Stimulated activated CD4-positive, alpha-beta T cell treated with anti-CD3 and anti-CD28 coated beads, TNF-alpha, amount 100 ng/mL, for 24 hours (primary cell): Measurements from ENCODE around the gene HID1.
A peak's percentile ranks its signal among the peaks of the same experiment; 100 is the strongest.
"Not testable (repeated sequence)": the region's sequence is repeated elsewhere in the genome, so short reads cannot be mapped to it uniquely, and the experiment has no call there.

Experiments
- DNase-seq, 3 experiments: peaks; one replicate each; pipeline ENCODE4 v3.0.0-alpha.2; 2020; ENCODE audit warnings: low read depth in 3 of 3

Gene HID1

DNA sequence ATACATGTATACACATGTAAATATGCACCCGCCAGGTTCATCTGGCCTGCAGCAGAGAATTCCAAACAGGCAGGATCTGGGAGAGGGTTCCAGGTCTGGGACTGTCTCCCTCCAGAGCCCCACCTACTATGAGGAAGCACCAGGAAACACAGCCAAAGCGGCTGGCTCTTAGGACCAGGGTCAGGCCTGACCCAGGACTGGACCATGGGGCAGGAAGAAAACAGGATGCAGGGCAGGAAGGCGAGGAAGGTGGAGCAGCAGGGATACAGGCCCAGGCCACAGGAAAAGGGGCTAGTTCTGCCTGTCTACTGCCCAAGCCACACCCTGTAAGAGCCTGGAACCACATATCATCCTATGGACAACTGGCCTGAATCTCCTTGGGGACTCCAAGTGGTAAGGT is 2.2 kb downstream of the HID1 start:
- DNase-seq = no peak

- not testable (repeated sequence) for DNase-seq
These were observed 3.1 kb downstream of the HID1 start for GRCh38 chr17:74969501-74969900.

DNA sequence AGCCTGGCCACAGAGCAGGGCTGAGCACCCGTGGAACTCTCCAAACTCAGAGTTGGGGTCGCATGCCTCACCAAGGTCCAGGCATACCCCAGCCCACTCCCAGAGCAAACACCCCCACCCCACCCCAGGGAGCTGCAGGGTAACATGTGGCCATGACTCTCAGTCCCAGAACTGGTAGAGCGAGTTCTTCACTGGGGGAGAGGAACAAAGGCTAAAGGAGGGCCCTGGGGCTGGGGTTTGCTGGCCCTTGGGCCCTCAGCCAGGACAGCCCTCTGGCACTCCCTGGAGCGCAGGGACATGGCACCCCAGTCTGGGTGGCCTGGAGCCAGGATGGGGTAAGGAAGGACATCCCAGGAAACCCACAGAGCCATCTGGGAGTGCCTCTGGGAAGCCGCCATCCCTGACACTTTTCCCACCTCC is 4.2 kb downstream of the HID1 start:
- no peak for DNase-seq

DNA sequence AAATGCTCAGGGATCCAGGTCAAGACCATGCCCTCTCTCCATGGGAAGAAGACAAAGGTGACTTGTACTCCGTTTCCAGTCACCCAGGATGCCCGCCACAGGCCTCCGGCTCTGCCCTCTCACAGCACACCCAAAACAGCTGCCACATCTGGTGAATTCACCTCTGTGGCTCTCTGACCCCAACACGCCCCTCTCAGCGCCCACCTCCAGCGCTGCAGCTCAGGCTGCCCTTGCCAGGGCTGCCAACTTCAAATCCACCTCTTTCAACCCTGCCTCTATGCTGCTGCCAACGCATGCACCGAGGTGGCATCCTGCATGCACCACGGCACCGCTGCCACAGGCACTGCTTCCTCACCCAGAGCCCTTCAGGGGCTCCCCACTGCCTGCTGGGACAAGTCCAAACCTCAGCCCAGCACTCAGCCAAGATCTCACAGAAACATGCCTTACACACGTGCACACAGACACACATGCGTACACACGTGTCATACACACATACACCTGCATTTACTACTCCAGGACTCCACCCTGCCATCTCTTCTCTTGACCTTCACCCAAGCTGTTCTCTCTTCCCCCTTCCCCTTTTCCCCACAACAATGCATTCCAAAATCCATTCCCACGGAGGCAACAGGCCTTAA is 7.5 kb downstream of the HID1 start:
- no peak for DNase-seq

DNA sequence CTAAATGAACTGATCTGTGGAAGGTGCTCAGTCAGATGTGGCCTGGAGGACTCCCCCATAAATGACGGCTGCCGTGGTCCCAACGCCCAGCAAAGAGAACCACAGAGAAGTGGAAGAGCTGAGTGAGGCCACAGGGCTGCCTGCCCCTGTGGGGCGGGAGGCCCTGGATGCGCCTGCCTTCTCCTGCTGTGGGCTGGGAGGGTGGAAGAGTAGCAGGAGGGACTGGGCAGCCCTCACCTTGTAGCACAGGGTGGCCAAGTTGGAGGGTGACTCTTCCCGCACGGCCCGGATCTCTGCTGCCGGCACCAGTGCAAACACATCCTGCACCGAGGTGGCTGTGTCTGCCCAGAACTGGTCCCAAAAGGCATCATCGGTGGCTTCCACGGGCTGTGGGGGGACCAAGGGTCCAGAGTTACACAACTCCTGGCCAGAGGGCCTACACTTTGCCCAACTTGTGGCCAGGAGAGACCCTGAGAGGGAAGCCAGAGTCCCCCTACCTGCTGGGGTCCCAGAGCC is 8.3 kb downstream of the HID1 start:
- no peak for DNase-seq

DNA sequence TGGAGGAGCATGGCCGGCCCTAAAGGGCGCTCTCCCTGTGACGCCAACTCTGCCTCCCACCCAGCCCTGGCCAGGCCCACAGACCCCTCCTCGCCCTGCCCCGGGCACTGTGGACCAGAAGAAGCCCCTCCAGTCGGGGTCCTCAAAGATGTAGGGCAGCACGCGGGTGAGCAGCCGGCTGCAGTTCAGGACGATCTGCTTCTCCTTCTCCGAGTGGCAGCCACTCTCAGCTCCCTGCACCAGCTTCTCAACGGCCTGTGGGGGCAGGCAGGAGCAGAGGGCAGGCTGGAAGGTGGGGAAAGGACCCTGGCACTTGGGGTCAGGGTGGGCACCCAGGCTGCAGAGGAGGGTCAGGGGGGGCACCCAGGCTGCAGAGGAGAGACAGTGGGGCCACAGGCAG is 8.9 kb downstream of the HID1 start:
- no peak for DNase-seq

DNA sequence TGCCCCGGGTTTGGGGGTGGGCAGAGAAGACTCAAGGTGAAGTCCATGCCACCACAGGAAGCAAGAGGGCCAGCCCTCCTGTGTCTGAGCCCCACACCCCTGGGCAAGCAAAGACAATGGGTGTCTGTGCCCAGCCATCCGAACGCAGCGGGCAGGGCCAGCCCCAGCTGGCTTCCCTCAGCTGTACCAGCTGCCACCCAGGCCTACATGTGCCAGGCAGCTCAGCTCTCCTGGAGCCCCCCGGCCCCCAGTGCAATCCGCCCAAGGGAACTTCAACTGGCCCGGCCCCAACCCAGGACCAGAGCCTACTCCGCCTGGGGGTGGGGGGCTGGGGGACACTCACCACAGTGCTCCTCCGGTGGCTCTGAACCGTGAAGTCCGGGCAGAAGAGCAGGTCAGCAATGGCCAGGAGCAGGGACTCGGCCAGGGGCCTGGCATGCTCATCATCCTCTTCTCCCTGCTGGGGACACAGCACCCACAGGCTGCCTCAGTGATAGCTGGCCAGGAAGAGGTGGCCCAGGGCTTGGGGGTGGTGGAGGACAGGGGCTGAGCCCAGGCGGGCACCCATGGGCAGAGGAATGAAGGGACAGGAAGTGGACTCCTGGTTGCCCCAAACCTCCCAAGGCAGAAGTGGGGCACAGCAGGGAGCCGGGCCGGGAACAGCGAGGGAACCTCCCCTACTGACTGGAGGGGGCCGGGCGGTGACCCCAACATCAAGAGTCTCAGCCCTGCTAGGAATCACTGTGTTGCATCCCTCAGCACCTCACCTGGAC is 9.8 kb downstream of the HID1 start:
- DNase-seq = no peak

- peak; percentile 78 to 84 (median 84) for DNase-seq
These were observed 10.8 kb downstream of the HID1 start for GRCh38 chr17:74961657-74962350.

GRCh38 chr17:74960570-74961342 is 11.8 kb downstream of the HID1 start:
- DNase-seq = peak in 2 of 3 experiments; percentile 18 to 61

- no peak for DNase-seq
These were observed 12.6 kb downstream of the HID1 start for GRCh38 chr17:74959826-74960515.

DNA sequence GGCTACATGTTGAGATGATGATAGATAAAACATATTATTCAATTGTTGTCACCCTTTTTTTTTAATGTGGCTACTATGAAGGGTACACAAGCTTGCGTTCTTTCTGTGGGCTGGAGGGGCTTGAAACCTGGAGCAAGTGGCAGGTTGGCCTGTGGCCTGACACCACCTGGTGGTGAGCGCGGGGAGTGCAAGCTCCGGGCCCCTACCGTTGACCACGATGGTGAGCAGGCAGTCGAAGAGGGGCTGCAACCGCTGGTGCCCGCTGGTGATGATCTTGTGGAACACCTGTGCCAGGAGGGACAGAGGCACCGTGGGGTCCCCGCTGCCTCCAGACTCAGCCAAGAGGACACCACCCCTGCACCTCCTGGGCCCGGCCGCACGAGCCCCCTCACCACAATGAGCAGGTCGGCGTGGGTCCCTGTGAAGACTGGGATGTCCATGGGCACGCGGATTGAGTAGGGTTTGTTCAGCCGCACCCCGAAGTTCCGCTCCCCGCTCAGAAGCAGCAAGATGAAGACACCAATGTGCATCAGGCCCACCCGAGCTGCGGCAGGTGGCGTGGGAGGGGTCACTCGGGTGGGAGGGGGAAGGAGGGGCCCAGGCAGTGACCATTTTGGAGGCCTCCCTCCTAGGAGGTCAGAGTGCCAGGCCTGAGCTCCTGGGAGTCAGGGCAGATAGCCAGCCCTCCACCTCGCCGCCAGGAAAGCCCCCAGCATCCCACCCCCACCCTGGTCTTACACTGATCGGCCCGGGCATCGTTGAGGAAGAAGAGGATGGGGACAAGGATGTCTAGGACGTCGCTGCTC is 14.4 kb downstream of the HID1 start:
- peak; percentile 54 to 83 (median 57) for DNase-seq

DNA sequence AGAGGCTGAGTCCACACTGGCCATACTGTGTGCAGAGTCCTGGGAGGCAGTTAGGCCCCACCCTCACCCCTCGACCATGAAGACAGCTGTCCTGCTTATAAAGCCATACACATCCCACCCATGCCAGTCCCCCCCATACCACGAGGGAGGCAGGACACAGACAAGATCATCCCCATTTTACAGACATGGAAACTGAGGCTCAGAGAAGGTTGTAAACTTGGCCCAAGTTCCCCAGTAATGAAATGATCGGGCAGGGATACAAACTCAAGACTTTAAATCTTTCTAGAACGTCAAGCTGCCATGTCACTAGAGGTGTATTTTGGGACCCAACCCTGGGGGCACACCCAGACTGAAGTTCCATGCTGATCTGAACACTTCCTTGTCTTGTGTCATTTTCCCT is 16.5 kb downstream of the HID1 start:
- no peak for DNase-seq

DNA sequence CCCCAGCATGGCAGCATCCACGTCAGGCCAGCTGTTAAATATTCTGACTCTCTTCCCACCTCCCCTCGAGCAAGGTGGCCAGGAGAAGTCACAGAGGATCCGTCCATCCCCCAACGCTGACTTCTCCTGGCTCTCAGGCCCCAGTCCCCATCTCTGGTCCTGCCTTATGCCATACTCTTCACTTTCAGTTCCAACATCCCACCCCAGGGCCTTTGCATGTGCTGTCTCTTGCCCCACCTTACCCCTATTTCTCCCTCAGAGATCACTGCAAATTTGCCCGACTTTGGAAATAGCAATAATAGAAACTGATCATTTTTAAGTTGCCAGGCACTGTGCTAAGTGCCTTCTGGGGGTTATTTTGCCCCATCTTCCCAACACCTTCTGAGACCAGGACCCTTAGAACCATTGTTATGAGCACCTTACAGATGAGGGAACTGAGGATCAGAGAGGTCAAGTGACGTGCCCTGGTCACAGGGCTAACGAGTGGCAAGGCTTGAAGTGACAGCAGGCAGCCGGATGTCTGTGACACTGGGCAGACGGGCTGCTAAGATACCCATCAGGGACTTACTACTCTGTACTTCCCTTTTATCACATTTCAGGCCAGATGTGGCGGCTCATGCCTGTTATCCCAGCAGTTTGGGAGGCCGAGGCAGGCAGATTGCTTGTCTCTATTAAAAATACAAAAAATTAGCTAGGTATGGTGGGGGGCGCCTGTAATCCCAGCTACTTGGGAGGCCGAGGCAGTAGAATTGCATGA is 17.7 kb downstream of the HID1 start:
- DNase-seq = no peak

DNA sequence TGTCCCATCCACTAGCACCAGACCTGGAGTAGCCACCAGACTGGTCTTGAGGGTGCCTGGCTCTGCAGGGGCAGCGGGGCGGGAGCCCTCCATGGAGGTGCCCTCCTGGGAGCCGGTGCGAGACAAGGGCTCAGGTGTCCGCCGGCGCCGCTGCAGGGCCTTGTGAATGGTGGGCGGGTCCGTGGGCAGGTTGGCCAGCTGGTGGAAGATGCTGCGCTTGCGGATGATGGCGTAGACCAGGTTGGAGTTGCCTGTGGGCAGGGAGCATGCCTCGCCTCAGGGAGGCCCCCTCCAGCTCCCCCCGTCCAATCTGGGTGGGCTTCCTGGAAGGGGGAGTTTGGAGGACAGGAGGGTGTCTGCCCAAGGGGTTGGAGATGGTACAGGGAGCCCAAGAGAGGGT is 18.4 kb downstream of the HID1 start:
- no peak for DNase-seq

DNA sequence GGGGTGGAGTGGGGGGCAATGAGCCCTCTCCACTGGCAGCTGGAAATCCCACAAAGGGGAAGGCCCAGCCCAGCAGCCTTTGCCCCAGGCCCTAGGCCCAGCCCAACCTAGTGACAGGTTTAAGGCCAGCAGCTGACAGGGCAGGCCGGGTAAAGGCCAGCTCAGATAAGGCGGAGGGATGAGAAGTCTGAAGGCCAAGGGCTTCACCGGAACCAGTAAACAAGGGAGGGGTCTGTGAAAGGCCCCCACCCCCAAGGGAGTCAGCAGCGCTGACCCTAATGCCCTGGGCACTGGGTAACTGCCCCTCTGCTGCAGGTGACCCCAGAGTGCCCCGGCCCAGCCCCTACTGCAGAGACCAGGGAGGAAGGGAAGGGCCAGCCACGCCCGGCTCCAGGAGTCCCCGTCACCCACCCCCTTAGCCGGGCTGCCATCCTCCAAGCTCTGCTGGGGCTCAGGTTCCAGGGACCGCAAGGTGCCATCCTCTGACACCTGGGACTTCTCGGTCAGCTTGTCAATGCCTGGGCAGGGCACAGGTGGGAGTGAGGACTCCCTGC is 19.3 kb downstream of the HID1 start:
- no peak for DNase-seq

GRCh38 chr17:74952431-74953133 is 20.0 kb downstream of the HID1 start:
- no peak for DNase-seq

GRCh38 chr17:74951680-74952421 is 20.7 kb downstream of the HID1 start:
- DNase-seq = no peak

DNA sequence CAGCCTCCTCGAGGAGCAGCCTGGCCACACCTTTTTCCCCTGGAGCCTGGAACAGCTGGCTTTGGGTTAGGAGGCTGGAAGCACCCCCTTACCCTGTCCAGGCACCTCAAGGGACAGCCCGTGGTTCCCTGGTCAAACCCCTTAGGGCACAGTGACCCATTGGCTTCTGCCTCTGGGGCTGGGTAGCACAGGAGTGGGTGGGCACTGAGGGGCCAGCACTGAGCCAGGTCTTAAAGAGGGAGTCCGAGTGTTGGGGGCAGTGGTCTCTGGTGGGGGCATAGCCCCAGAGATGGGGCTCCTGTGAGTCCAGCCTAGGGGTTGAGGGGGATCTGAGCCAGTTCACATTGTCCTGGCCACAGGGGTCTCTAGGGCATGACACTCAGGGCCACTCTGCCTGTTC is 21.5 kb downstream of the HID1 start:
- DNase-seq = no peak
